H1 (cell line): ENCODE data around the gene TRIM41. TPM values are rescaled to one million over a fixed set of nuclear protein-coding genes. Genes with fewer than 3 reads are reported as not detected.

ENCODE experiments used
- CTCF ChIA-PET: fragments of 300-600 bp; sonication (Branson Sonifier 250); formaldehyde crosslinking; loops from one replicate; lab custom pipeline; 2021; ENCODE audit not compliant: partially characterized antibody; lab: Charles Lee
- POLR2A ChIA-PET: fragments of 300-600 bp; sonication (Branson Sonifier 250); formaldehyde crosslinking; loops from one replicate; lab custom pipeline; 2021; ENCODE audit warnings: inconsistent platforms; ENCODE audit not compliant: partially characterized antibody; lab: Charles Lee
- DNase-seq, 2 experiments: peaks; one replicate each; pipeline versions ENCODE4 v3.0.0 to v3.0.0-alpha.2; 2010 to 2022; ENCODE audit warnings: low spot score in 2 of 2, low read depth in 1 of 2, mixed read lengths in 1 of 2
- FAIRE-seq: peaks from 2 replicates; lab custom pipeline; 2011; peaks lifted over from hg19 to GRCh38; lab: Jason Lieb, UNC
- H2AFZ ChIP-seq: 2 replicates; pipeline ENCODE4 v1.8.1; 2012; ENCODE audit warnings: low read length, inconsistent platforms
- H2AK5ac ChIP-seq: 2 replicates; pipeline ENCODE4 v1.6.1; 2013; ENCODE audit warnings: low read depth, low read length
- H2BK120ac ChIP-seq: replicated peaks from 2 replicates; pipeline ENCODE3; 2013; ENCODE audit warnings: low read depth, low read length, inconsistent platforms
- H2BK12ac ChIP-seq: 2 replicates; pipeline ENCODE4 v1.6.1; 2013; ENCODE audit warnings: low read depth, low read length
- H2BK15ac ChIP-seq: 2 replicates; pipeline ENCODE4 v1.6.1; 2013; ENCODE audit warnings: low read length
- H2BK20ac ChIP-seq: 2 replicates; pipeline ENCODE4 v1.6.1; 2013; ENCODE audit warnings: low read length
- H2BK5ac ChIP-seq: 2 replicates; pipeline ENCODE4 v1.6.1; 2013; ENCODE audit warnings: low read depth, low read length
- H3K14ac ChIP-seq: 2 replicates; pipeline ENCODE4 v1.6.1; 2013; ENCODE audit warnings: inconsistent platforms; ENCODE audit not compliant: insufficient read length
- H3K18ac ChIP-seq: 2 replicates; pipeline ENCODE4 v1.6.1; 2013; ENCODE audit warnings: low read length; ENCODE audit errors: extremely low read depth
- H3K23ac ChIP-seq: 2 replicates; pipeline ENCODE4 v1.6.1; 2013; ENCODE audit warnings: inconsistent platforms; ENCODE audit not compliant: insufficient read length
- H3K23me2 ChIP-seq: 2 replicates; pipeline ENCODE4 v1.6.1; 2013; ENCODE audit warnings: low read depth, low read length
- H3K27ac ChIP-seq: 2 replicates; pipeline ENCODE4 v1.6.1; 2011; ENCODE audit warnings: low read depth, low read length, inconsistent platforms
- H3K27me3 ChIP-seq, 4 experiments: replicated peaks in 1 of 4; 1 replicate in 1 of 4; 2 replicates in 3 of 4; pipeline versions ENCODE4 v1.6.1 to v1.8.1; 2011 to 2013; ENCODE audit warnings: low read length in 3 of 4, mild to moderate bottlenecking in 3 of 4, inconsistent platforms in 2 of 4, mixed read lengths in 2 of 4, moderate library complexity in 1 of 4; ENCODE audit not compliant: control insufficient read depth in 3 of 4, insufficient read depth in 3 of 4; ENCODE audit errors: extremely low read depth in 1 of 4
- H3K36me3 ChIP-seq, 4 experiments: 2 replicates each; pipeline versions ENCODE4 v1.6.1 to v1.8.1; 2011 to 2013; ENCODE audit warnings: mild to moderate bottlenecking in 4 of 4, low read length in 3 of 4, moderate library complexity in 2 of 4, control low read depth in 1 of 4, inconsistent platforms in 1 of 4; ENCODE audit not compliant: insufficient read depth in 4 of 4, control insufficient read depth in 2 of 4
- H3K4ac ChIP-seq: replicated peaks from 2 replicates; pipeline ENCODE3; 2013; ENCODE audit warnings: low read length, low read depth, mixed read lengths, inconsistent platforms; ENCODE audit not compliant: insufficient read length
- H3K4me1 ChIP-seq, 4 experiments: replicated peaks in 1 of 4; 1 replicate in 1 of 4; 2 replicates in 3 of 4; pipeline versions ENCODE4 v1.6.1 to v1.8.1; 2011 to 2013; ENCODE audit warnings: low read length in 3 of 4, inconsistent platforms in 2 of 4, mixed read lengths in 1 of 4; ENCODE audit not compliant: insufficient read depth in 4 of 4, control insufficient read depth in 3 of 4
- H3K4me2 ChIP-seq, 2 experiments: 2 replicates each; pipeline versions ENCODE4 v1.6.1 to v1.8.1; 2011 to 2013; ENCODE audit warnings: low read depth in 2 of 2, low read length in 2 of 2, control low read depth in 1 of 2, inconsistent platforms in 1 of 2, mild to moderate bottlenecking in 1 of 2; ENCODE audit not compliant: insufficient read depth in 1 of 2
- H3K4me3 ChIP-seq, 4 experiments: fragments of 200-600, 300-600 bp in 1 of 4; sonication (generic), shearing (Covaris generic), sonication (Bioruptor Twin) in 1 of 4; 2 replicates each; pipeline versions ENCODE4 v1.5.1 to v1.8.1; 2011 to 2016; ENCODE audit warnings: low read length in 4 of 4, low read depth in 3 of 4, control low read depth in 2 of 4, inconsistent platforms in 2 of 4, mild to moderate bottlenecking in 2 of 4, mixed read lengths in 1 of 4, moderate library complexity in 1 of 4; ENCODE audit not compliant: insufficient read depth in 2 of 4; ENCODE audit errors: extremely low read depth in 1 of 4
- H3K56ac ChIP-seq: replicated peaks from 2 replicates; pipeline ENCODE3; 2013; ENCODE audit warnings: low read depth, mild to moderate bottlenecking, mixed read lengths, low read length, inconsistent platforms; ENCODE audit not compliant: insufficient read length
- H3K79me1 ChIP-seq: 2 replicates; pipeline ENCODE4 v1.6.1; 2013; ENCODE audit warnings: low read depth, low read length, control low read depth
- H3K79me2 ChIP-seq, 2 experiments: 2 replicates each; pipeline versions ENCODE4 v1.6.1 to v1.8.1; 2012 to 2013; ENCODE audit warnings: low read length in 2 of 2, mild to moderate bottlenecking in 2 of 2, inconsistent platforms in 1 of 2; ENCODE audit not compliant: insufficient read depth in 2 of 2, control insufficient read depth in 1 of 2
- H3K9ac ChIP-seq, 4 experiments: replicated peaks in 1 of 4; 1 replicate in 1 of 4; 2 replicates in 3 of 4; pipeline versions ENCODE4 v1.6.1 to v1.8.1; 2011 to 2013; ENCODE audit warnings: low read depth in 3 of 4, low read length in 3 of 4, control low read depth in 2 of 4, mild to moderate bottlenecking in 2 of 4, moderate library complexity in 2 of 4, inconsistent platforms in 1 of 4; ENCODE audit errors: extremely low read depth in 1 of 4
- H3K9me3 ChIP-seq, 2 experiments: 2 replicates each; pipeline versions ENCODE4 v1.6.1 to v1.8.1; 2012 to 2013; ENCODE audit warnings: mild to moderate bottlenecking in 2 of 2, moderate library complexity in 2 of 2, control low read depth in 1 of 2, inconsistent platforms in 1 of 2, low read depth in 1 of 2, low read length in 1 of 2, mixed read lengths in 1 of 2; ENCODE audit not compliant: insufficient read depth in 2 of 2
- H4K20me1 ChIP-seq, 2 experiments: replicated peaks in 1 of 2; 2 replicates each; pipeline versions ENCODE3 to v1.8.1; 2011 to 2013; ENCODE audit warnings: inconsistent platforms in 2 of 2, low read length in 2 of 2, mild to moderate bottlenecking in 1 of 2; ENCODE audit not compliant: insufficient read depth in 2 of 2, control insufficient read depth in 1 of 2
- H4K5ac ChIP-seq: 2 replicates; pipeline ENCODE4 v1.6.1; 2013; ENCODE audit warnings: low read length, low read depth, mixed read lengths, inconsistent platforms; ENCODE audit not compliant: insufficient read length
- H4K8ac ChIP-seq: 2 replicates; pipeline ENCODE4 v1.8.0; 2013; ENCODE audit warnings: mild to moderate bottlenecking, moderate library complexity, low read length, inconsistent platforms; ENCODE audit not compliant: insufficient read depth; ENCODE audit errors: extremely low read depth
- H4K91ac ChIP-seq: replicated peaks from 2 replicates; pipeline ENCODE3; 2013; ENCODE audit warnings: low read length, mixed read lengths, inconsistent platforms; ENCODE audit not compliant: insufficient read length
- KDM5A ChIP-seq: fragments of 200-600 bp; IDR thresholded peaks from 2 replicates; pipeline ENCODE4 v1.7.1; 2012; ENCODE audit warnings: mild to moderate bottlenecking, low read length, inconsistent platforms, mixed read lengths
- WGBS, 2 experiments: shearing (Covaris generic) in 1 of 2; methylation state at CpG; one replicate each; pipeline versions ENCODE4 v1.1.6 to v1.1.7; 2013 to 2015; ENCODE audit warnings: low lambda C conversion rate in 2 of 2, mixed read lengths in 2 of 2, inconsistent platforms in 1 of 2, low coverage in 1 of 2, missing lambda C conversion rate in 1 of 2; ENCODE audit not compliant: insufficient replicate concordance in 2 of 2, insufficient coverage in 1 of 2, insufficient read length in 1 of 2; ENCODE audit errors: extremely low coverage in 1 of 2, missing lambda C conversion rate in 1 of 2; 5-methylcytosine and 5-hydroxymethylcytosine counted together
- polyA plus RNA-seq, 7 experiments: library from polyadenylated mRNA; depleted of rRNA in 3 of 7; stranded (reverse) in 5 of 7; unstranded in 2 of 7; fragments of >200 nt in 5 of 7; fragments of 200-250 nt in 2 of 7; gene quantifications; 1 replicate in 5 of 7; 2 replicates in 1 of 7; 4 replicates in 1 of 7; pipeline versions ENCODE4 v1.2.1 to v1.2.3, GENCODE V29; 2011 to 2013; ENCODE audit warnings: missing spikeins in 2 of 7, mixed read lengths in 2 of 7
- total RNA-seq: library from RNA; stranded (reverse); fragmentation: NEBNext Ultra II Directional; extraction: Animal tissue kit (Norgen Biotek cat#: 25700); gene quantifications from 2 replicates; pipeline ENCODE4 v1.2.1, GENCODE V29; 2021

TRIM41 gene
- total and polyA plus RNA-seq, 2 of the 8 experiments (the other 6 are each of a cell fraction or from before 2014, with no cell fraction given), result 12.9 to 21.6 TPM

DNA sequence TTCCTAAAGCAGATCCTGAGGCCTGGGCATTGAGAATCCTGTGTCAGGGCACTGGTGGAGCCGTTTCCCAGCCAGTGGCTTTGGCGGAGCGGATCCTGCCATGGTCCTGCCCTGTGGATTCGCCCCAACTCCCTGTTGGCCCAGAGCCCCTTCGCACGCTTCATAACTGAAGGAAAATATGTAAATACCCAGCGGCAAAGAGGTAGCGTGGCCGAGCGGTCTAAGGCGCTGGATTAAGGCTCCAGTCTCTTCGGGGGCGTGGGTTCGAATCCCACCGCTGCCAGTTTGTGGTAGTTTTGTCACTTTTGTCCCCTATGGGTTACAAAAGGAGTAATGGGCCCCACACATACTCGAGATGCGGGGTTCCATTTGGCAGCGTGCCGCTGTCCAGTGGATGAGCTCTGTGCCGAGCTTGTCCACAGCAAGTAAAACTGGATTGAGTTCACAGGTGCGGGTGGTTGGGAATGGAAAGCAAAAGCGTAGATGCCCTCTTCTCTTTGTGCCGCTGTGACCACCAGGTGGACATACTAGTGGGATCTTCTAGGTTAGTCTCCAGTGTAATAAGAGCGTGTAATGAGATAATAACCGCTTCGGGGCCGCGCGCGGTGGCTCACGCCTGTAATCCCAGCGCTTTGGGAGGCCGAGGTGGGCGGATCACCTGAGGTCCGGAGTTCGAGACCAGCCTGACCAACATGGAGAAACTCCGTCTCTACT, 35.4 kb upstream of the TRIM41 start:
- H3K4me2 ChIP-seq, result peak overlapping the region; percentile 69 to 96
- H2AK5ac ChIP-seq, result no peak overlapping the region
- H2BK120ac ChIP-seq, result no peak overlapping the region
- no peak overlapping the region for H2BK5ac ChIP-seq
- no peak overlapping the region for H4K5ac ChIP-seq
- H4K8ac ChIP-seq, result peak overlapping the region; percentile 9; the same call in 1 of the 2 replicates
- no peak overlapping the region for H3K23ac ChIP-seq
- peaks cover 15 to 26% (median 23%) of the 10 kb centered on the region in 4 experiments; a peak in 6 of 7 replicates for H3K27me3 ChIP-seq
- H3K79me1 ChIP-seq, result no peaks in the 10 kb centered on the region
- no peaks in the 10 kb centered on the region for H3K36me3 ChIP-seq
- H2AFZ ChIP-seq, result 0 out of 2 replicates have a peak overlapping the region, but pooled peaks have one; percentile 21
- no peak overlapping the region for H2BK20ac ChIP-seq
- H3K79me2 ChIP-seq, result no peaks in the 10 kb centered on the region
- H3K9me3 ChIP-seq, result no peaks in the 10 kb centered on the region; a peak in 1 of 4 replicates
- no peak overlapping the region for H3K14ac ChIP-seq
- POLR2A ChIA-PET, result interaction anchor here (1.0 to 11.9 kb wide), 7 partner anchors 11 to 93 kb away, joined by 3 to 90 read pairs (median 6); partner anchors contain the start of genes RACK1 and TRIM7
- CTCF ChIA-PET, result interaction anchor here (0.6 to 12.3 kb wide), 6 partner anchors 11 to 29 kb away, joined by 3 to 197 read pairs (median 10); partner anchors contain the start of gene TRIM7
- no peak overlapping the region; the same call in 1 of the 2 replicates for H2BK12ac ChIP-seq
- peak overlapping the region; percentile 62 to 90 (median 78) for H3K4me3 ChIP-seq
- no peak overlapping the region for H3K27ac ChIP-seq
- peaks cover 36% of the 10 kb centered on the region for H3K23me2 ChIP-seq
- H3K4me1 ChIP-seq, result peaks cover 0 to 11% (median 2%) of the 10 kb centered on the region in 4 experiments; a peak in 4 of 7 replicates
- peaks cover 2 to 4% of the 10 kb centered on the region in 2 experiments for H4K20me1 ChIP-seq
- peak in 1 of 2 experiments; percentile 97 for DNase-seq
- no peak overlapping the region for H4K91ac ChIP-seq
- H2BK15ac ChIP-seq, result no peak overlapping the region
- WGBS, 2 experiments, result 2% methylated on average over 35 of the region's 37 CpGs; no CpG with 5 or more reads in 1 of the 2 experiments
- no peak overlapping the region for H3K56ac ChIP-seq
- peak; percentile 24 for FAIRE-seq
- H3K18ac ChIP-seq, result no peak overlapping the region; the same call in 1 of the 2 replicates
- peak overlapping the region in 1 of 4 experiments; percentile 9; a peak in 2 of 7 replicates for H3K9ac ChIP-seq
- H3K4ac ChIP-seq, result no peak overlapping the region
- TF ChIP-seq KDM5A, result no peak
